Neural cell (in vitro differentiated cells): ENCODE results near the gene BCAS4.
"Not testable (repeated sequence)": the region's sequence is repeated elsewhere in the genome, so short reads cannot be mapped to it uniquely, and the experiment has no call there.

Source experiments
- EP300 ChIP-seq: fragments of 450-650 bp; conservative IDR thresholded peaks from 2 replicates; pipeline ENCODE4 v1.6.1; 2014; ENCODE audit warnings: antibody characterized with exemption, mild to moderate bottlenecking, moderate library complexity; ENCODE audit not compliant: poor library complexity, severe bottlenecking
- EZH2 ChIP-seq: fragments of 200-600, 300-800 bp; shearing (Covaris generic), sonication (generic); IDR thresholded peaks from 2 replicates; pipeline ENCODE4 v1.6.1; 2014; ENCODE audit warnings: antibody characterized with exemption, low read length, borderline replicate concordance, mild to moderate bottlenecking; ENCODE audit not compliant: insufficient read depth, poor library complexity, severe bottlenecking
- SMC3 ChIP-seq: fragments of 450-650 bp; conservative IDR thresholded peaks from 2 replicates; pipeline ENCODE4 v1.6.1; 2014; ENCODE audit warnings: antibody characterized with exemption, mild to moderate bottlenecking, moderate library complexity; ENCODE audit not compliant: poor library complexity
- TAF1 ChIP-seq: IDR thresholded peaks from 2 replicates; pipeline ENCODE4 v1.6.1; 2012; ENCODE audit warnings: low read depth
- TF ChIP-seq, protein P1 (sequence below): fragments of 450-650 bp; IDR thresholded peaks from 2 replicates; pipeline ENCODE4 v1.5.1; 2014; ENCODE audit warnings: antibody characterized with exemption, mild to moderate bottlenecking, moderate library complexity; ENCODE audit not compliant: poor library complexity, severe bottlenecking

DNA sequence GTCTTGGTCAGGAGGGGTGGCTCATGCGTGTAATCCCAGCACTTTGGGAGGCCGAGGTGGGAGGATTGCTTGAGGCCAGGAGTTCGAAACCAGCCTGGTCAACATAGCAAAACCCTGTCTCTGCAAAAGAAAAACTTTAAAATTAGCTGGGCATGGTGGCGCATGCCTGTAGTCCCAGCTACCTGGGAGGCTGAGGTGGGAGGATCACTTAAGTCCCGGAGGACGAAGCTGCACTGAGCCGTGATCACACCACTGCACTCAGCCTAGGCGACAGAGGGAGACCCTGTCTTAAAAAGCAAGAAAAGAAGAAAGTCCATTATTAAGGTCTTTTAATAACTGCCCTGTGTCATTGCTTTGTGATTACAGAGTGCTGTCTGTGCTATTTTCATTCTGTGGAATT is 15.9 kb upstream of the BCAS4 start:
- TF ChIP-seq, protein P1, sequence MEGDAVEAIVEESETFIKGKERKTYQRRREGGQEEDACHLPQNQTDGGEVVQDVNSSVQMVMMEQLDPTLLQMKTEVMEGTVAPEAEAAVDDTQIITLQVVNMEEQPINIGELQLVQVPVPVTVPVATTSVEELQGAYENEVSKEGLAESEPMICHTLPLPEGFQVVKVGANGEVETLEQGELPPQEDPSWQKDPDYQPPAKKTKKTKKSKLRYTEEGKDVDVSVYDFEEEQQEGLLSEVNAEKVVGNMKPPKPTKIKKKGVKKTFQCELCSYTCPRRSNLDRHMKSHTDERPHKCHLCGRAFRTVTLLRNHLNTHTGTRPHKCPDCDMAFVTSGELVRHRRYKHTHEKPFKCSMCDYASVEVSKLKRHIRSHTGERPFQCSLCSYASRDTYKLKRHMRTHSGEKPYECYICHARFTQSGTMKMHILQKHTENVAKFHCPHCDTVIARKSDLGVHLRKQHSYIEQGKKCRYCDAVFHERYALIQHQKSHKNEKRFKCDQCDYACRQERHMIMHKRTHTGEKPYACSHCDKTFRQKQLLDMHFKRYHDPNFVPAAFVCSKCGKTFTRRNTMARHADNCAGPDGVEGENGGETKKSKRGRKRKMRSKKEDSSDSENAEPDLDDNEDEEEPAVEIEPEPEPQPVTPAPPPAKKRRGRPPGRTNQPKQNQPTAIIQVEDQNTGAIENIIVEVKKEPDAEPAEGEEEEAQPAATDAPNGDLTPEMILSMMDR = not testable (repeated sequence)
- not testable (repeated sequence) for TF ChIP-seq EZH2, TAF1, SMC3, EP300
